HG02870 (cell line): ENCODE measurements around the gene SMDT1.
"Not testable (repeated sequence)": the region's sequence is repeated elsewhere in the genome, so short reads cannot be mapped to it uniquely, and the experiment has no call there.

Experiments
- ATAC-seq: cut with Tn5 transposase; IDR thresholded peaks from one replicate; pipeline ENCODE4 v1.9.1; 2021; ENCODE audit warnings: mild to moderate bottlenecking, moderate library complexity; ENCODE audit not compliant: unreplicated experiment

The SMDT1 gene

GRCh38 chr22:42070517-42071422, 8.7 kb upstream of the SMDT1 start, which contains the start of gene NAGA:
NAGA (minus strand) TSS chr22:42070812; CDS start chr22:42070297, 515 bp downstream.
- ATAC-seq: peak; percentile 87

- ATAC-seq: not testable (repeated sequence)
Measured at GRCh38 chr22:42071508-42071907, 8.0 kb upstream of the SMDT1 start.

DNA sequence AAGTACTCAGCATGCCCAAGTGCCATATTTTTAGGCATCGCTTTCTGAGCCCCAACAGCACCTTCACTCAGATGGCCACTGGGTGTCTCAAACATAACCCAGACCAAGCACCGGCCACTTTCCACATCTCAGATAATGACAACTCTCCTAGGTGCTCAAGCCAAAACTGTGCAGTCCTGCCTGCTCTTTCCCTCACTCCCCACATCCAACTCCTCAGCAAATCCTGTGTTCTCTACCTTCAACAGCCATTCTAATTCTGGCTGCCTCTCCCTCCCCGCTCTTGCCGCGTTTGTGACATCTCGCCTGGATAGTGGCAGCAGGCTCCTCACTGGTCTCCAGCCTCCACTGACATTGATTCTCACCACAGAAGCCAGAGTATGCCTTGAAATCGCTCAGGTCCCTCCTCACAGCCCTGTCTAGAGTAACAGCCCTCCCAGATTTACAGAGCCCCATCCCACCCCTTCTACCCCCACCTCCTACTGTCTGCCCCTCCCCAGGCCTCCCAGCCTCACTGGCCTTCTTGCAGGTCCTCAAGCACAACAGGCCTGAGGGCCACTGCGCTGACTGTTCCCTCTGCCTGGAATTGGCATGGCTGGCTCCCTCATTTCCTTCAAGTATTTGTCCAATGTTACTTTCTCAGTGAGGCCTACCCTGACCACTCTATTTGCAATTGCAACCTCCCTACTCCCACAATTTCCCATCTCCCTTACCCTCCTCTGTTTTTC, 6.7 kb upstream of the SMDT1 start:
- no peak for ATAC-seq

GRCh38 chr22:42073621-42074041, 5.9 kb upstream of the SMDT1 start:
- ATAC-seq: no peak

- no peak for ATAC-seq
Measured at GRCh38 chr22:42074132-42074811, 5.2 kb upstream of the SMDT1 start, which contains the start of gene PHETA2. PHETA2 (plus strand) TSS chr22:42074248; CDS start chr22:42077294, 3,046 bp downstream.

- no peak for ATAC-seq
Measured at GRCh38 chr22:42074846-42075676, 4.4 kb upstream of the SMDT1 start.

DNA sequence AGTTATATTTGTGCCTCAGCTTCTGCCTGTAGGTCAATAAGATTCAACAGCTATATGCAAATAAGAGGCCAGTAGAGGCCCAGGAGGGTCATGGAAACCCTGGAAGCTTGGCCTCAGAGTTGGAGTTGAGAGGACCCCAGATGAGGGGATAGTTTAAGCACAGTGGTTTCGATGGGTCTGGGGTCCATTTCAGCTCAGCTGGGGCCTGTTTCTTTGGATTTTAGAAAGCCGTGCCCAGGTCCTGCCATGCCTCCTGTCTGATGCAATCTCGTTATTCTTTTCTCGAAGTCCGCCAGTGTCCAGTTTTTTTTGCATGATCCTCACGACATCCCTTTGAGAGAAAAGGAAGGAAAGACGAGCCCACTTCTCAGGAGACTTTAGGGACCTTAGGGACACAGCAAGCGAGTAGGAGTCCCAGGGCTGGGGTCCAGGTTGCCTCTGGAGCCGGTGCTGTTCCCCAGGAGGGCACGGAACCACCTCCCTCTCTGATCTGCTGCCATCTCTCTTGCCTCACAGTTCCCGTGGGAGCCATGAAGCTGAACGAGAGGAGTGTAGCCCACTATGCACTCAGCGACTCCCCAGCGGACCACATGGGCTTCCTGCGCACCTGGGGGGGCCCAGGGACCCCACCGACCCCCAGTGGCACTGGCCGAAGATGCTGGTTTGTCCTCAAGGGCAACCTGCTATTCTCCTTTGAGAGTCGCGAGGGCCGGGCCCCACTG, 2.6 kb upstream of the SMDT1 start:
- no peak for ATAC-seq

DNA sequence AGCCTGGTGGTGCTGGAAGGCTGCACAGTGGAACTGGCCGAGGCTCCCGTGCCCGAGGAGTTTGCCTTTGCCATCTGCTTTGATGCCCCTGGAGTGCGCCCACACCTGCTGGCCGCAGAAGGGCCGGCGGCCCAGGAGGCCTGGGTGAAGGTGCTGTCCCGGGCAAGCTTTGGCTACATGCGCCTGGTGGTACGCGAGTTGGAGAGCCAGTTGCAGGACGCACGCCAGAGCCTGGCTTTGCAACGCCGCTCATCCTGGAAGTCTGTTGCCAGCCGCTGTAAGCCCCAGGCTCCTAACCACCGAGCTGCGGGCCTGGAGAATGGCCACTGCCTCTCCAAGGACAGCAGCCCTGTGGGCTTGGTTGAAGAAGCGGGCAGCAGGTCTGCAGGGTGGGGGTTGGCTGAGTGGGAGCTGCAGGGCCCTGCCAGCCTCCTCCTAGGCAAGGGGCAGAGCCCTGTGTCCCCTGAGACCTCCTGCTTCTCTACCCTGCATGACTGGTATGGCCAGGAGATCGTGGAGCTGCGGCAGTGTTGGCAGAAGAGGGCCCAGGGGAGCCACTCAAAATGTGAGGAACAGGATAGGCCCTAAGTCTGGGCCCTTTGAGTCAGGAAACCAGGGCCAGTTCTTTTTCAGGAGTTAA, 1.9 kb upstream of the SMDT1 start:
- ATAC-seq: no peak

GRCh38 chr22:42078469-42079318, 806 bp upstream of the SMDT1 start:
- no peak for ATAC-seq

DNA sequence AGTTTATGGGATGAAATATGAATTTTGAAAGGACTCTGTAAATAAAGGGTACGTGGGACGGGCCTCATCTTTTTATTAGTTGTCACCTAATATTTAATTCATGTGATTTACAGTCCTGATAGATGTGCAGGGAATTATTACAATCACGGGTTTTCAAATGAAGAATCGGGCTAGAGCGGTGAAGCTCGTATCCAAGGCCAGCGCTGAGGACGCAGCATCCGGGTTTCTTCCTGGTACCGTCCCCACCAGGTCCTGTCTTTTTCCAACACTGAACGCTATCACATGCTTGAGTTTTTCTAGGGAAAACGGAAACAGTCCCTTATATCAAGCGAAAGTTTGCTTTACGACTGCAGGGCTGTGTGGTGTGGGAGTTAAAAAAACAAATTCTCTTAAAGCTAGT, 787 bp downstream of the SMDT1 start:
- no peak for ATAC-seq

- ATAC-seq: no peak
Measured at GRCh38 chr22:42083119-42083518, 3.6 kb downstream of the SMDT1 start.

DNA sequence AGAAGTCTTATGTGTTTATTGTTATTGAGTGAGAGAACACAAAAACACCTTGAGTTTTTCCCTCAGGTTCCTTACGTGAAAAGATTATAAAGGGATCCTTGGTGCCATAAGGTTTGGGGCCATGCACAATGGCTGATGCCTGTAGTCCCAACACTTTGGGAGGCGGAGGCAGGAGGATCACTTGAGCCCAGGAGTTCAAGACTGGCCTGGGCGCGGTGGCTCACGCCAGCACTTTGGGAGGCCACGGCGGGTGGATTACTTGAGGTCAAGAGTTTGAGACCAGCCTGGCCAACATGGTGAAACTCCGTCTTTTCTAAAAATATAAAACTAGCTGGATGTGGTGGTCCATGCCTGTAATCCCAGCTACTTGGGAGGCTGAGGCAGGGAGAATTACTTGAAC, 5.4 kb downstream of the SMDT1 start:
- no peak for ATAC-seq

- ATAC-seq: no peak
Measured at GRCh38 chr22:42086051-42086450, 6.6 kb downstream of the SMDT1 start.

DNA sequence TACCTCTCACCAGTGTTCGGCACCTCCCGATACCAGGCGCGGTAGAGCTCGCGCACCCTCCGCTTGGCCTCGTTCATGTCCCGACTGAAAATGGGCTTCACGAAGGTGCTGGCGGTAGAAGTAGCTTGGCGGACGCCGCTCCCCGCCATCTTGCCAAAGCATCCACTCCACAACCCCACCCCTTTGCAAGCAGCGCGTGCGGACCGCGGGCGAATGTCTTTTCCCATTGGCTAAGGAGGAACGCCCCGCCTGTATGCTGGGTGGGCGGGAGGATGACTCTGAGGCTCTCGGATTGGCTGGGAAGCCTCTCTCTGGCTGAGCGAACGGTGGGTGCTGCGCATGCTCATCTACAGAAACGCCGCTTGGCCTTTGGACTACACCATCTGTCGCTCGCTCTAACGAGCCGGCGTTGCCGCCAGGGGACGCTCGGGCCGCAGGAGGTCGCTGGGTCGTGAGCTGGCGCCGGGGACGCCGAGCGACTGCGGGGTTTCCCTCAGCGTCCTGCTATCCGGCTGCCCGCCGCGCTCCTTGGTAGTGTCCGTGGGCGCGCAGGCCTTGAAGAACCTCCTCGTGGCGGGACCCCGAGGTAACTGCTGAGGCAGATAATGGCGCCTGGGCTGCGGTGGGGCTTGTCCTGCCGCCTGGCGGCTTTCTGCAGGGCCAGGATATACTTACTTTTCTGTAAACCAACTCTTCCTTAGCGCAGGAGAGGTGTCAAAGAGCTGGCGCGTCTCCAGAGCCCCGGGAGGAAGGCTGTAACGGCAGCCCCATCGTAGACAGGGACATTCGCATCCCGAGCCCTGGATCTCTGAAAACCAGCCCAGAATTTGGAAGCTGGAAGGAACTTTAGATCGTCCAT, 11.3 kb downstream of the SMDT1 start, which contains the start of gene NDUFA6:
TSS of gene NDUFA6 (minus strand) at position 177 of the 859 bp plus-strand sequence. CDS start at position 149, 28 bp downstream.
- peak; percentile 96 for ATAC-seq

DNA sequence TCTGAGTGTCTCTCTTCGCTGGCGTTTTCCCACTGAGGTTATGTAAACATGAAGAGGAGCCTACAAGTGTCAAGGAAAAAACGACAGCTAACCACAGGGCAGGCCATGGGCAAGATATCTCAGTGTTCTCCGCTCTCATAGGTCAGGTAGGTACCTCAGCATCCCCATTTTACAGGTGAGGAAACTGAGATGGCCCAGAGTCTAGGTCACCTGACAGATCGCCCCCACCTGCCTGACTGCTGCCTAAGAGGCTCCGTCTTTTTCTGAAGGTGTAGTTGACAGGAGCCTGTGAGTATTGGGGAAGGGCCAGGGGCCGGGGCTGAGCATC, 11.9 kb downstream of the SMDT1 start:
- no peak for ATAC-seq

DNA sequence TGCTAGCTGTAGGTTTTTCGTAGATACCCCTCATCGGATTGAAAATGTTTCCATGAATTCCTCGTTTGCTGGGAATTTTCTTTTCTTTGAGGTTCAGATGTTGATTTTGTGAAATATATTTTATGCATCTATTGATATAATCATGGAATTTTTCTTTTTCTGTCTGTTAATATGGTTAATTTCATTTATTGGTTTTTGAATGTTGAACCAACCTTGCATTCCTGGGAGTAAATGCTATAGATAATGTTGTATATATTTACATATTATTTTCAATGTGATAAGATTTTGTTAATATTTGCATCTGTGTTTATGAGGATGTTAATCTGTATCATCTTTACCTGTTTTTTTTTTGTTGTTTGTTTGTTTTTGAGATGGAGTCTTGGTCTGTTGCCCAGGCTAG, 21.7 kb downstream of the SMDT1 start:
- no peak for ATAC-seq

GRCh38 chr22:42104332-42104860, 24.9 kb downstream of the SMDT1 start:
- ATAC-seq: not testable (repeated sequence)
